Ishikawa (cell line): ENCODE results near the gene STK39.

Experiments used
- CEBPB ChIP-seq: IDR thresholded peaks from 2 replicates; pipeline ENCODE4 v1.6.1; 2012
- CREB1 ChIP-seq: IDR thresholded peaks from 2 replicates; pipeline ENCODE4 v1.6.1; 2012; ENCODE audit warnings: low read depth
- EGR1 ChIP-seq: IDR thresholded peaks from 2 replicates; pipeline ENCODE4 v1.6.1; 2012
- EP300 ChIP-seq: IDR thresholded peaks from 2 replicates; pipeline ENCODE4 v1.6.1; 2012; ENCODE audit warnings: borderline replicate concordance
- FOXM1 ChIP-seq: IDR thresholded peaks from 2 replicates; pipeline ENCODE4 v1.6.1; 2012; ENCODE audit warnings: low read depth, borderline replicate concordance
- NFIC ChIP-seq: IDR thresholded peaks from 2 replicates; pipeline ENCODE4 v1.6.1; 2012
- RAD21 ChIP-seq: IDR thresholded peaks from 2 replicates; pipeline ENCODE4 v1.6.1; 2012; ENCODE audit warnings: low read depth
- TAF1 ChIP-seq: IDR thresholded peaks from 2 replicates; pipeline ENCODE4 v1.6.1; 2012; ENCODE audit warnings: low read depth, mild to moderate bottlenecking
- TCF12 ChIP-seq: IDR thresholded peaks from 2 replicates; pipeline ENCODE4 v1.6.1; 2012; ENCODE audit warnings: low read depth
- TEAD4 ChIP-seq: IDR thresholded peaks from 2 replicates; pipeline ENCODE4 v1.6.1; 2012
- YY1 ChIP-seq: IDR thresholded peaks from 2 replicates; pipeline ENCODE4 v1.6.1; 2012; ENCODE audit warnings: low read depth
- ZBTB7A ChIP-seq: IDR thresholded peaks from 2 replicates; pipeline ENCODE4 v1.6.1; 2012; ENCODE audit warnings: low read depth
- TF ChIP-seq, protein P1 (sequence below): IDR thresholded peaks from 2 replicates; pipeline ENCODE4 v1.6.1; 2012; ENCODE audit warnings: low read depth, mild to moderate bottlenecking
- TF ChIP-seq, protein P2 (sequence below): IDR thresholded peaks from 2 replicates; pipeline ENCODE4 v1.6.1; 2012
- TF ChIP-seq, protein P3 (sequence below): IDR thresholded peaks from 2 replicates; pipeline ENCODE4 v1.6.1; 2012

STK39 gene

DNA sequence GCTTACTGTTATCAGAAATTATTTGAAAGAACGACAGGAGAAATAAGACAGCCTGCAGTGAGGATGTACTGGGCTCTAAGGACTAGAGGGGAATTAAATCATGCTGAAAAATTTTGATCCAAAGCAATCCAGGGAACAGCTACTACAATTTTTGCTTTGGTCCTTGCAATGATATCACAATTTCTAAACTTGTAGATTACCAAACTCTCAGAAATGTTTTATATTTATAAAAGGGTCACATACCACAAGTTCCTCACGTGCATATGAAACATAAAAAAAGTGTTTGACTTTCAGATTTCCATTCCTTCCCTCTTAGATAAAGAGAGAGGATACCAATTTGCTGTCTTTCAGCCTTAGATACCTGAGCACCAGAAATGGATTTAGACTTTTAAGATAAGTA lies 261.2 kb downstream of the STK39 start:
- TF ChIP-seq CEBPB (no peak), YY1 (no peak), CREB1 (no peak), NFIC (no peak), FOXM1 (no peak), TCF12 (no peak), ZBTB7A (no peak), EGR1 (no peak), EP300 (no peak), TAF1 (no peak), TEAD4 (no peak)
- TF ChIP-seq, protein P1, sequence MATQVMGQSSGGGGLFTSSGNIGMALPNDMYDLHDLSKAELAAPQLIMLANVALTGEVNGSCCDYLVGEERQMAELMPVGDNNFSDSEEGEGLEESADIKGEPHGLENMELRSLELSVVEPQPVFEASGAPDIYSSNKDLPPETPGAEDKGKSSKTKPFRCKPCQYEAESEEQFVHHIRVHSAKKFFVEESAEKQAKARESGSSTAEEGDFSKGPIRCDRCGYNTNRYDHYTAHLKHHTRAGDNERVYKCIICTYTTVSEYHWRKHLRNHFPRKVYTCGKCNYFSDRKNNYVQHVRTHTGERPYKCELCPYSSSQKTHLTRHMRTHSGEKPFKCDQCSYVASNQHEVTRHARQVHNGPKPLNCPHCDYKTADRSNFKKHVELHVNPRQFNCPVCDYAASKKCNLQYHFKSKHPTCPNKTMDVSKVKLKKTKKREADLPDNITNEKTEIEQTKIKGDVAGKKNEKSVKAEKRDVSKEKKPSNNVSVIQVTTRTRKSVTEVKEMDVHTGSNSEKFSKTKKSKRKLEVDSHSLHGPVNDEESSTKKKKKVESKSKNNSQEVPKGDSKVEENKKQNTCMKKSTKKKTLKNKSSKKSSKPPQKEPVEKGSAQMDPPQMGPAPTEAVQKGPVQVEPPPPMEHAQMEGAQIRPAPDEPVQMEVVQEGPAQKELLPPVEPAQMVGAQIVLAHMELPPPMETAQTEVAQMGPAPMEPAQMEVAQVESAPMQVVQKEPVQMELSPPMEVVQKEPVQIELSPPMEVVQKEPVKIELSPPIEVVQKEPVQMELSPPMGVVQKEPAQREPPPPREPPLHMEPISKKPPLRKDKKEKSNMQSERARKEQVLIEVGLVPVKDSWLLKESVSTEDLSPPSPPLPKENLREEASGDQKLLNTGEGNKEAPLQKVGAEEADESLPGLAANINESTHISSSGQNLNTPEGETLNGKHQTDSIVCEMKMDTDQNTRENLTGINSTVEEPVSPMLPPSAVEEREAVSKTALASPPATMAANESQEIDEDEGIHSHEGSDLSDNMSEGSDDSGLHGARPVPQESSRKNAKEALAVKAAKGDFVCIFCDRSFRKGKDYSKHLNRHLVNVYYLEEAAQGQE: no peak
- TF ChIP-seq, protein P2, sequence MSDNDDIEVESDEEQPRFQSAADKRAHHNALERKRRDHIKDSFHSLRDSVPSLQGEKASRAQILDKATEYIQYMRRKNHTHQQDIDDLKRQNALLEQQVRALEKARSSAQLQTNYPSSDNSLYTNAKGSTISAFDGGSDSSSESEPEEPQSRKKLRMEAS: no peak
- TF ChIP-seq, protein P3, sequence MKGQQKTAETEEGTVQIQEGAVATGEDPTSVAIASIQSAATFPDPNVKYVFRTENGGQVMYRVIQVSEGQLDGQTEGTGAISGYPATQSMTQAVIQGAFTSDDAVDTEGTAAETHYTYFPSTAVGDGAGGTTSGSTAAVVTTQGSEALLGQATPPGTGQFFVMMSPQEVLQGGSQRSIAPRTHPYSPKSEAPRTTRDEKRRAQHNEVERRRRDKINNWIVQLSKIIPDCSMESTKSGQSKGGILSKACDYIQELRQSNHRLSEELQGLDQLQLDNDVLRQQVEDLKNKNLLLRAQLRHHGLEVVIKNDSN: no peak

DNA sequence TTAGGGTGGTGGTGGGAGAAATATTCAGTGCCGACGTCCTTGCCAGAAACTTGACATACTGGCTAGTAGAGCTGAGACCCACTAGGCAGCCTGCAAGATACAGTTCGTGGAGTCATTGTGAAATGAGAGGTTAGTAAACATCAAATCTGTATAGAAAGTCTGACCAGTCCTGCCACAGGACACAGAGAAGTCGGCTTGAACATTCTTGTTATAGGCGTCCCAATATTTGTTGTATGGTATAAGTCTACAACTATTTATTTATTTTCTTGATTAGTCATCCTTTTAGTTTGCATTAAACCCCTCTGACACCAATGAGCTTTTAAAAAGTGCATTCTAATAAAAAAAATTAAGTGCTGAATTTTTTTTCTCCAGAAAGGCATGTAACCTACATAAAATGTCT lies 265.4 kb downstream of the STK39 start:
- TF ChIP-seq TCF12 (no peak), CEBPB (no peak), TEAD4 (no peak), FOXM1 (no peak), EP300 (no peak), CREB1 (no peak), NFIC (no peak), ZBTB7A (no peak), RAD21 (no peak), EGR1 (no peak), TAF1 (no peak), YY1 (no peak)
- TF ChIP-seq, protein P1: no peak
- TF ChIP-seq, protein P3: no peak
- TF ChIP-seq, protein P2: no peak

DNA sequence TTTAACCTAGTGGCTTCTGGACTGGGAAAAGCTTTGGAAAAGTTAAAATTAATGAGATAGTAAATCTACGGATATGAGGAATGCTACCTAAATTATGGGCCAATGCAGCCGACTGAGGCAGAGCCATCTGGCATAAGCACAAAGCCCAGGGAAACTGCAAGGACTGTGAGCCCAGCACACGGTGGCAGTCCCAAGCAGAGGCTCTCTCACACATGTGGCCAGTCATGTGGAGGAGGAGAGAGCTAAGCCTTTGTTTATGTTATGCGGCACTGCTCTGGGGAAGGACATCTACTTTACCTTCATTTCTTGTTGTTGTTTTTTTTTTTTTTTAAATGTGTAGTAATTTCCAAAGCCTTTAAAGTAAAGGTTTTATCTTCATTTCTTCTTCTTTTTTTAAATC lies 267.0 kb downstream of the STK39 start:
- TF ChIP-seq TAF1 (no peak), CREB1 (no peak), TCF12 (no peak), ZBTB7A (no peak), CEBPB (no peak), EP300 (no peak), RAD21 (no peak), EGR1 (no peak)
- TF ChIP-seq, protein P2: no peak
- TF ChIP-seq, protein P3: no peak
- TF ChIP-seq, protein P1: no peak

DNA sequence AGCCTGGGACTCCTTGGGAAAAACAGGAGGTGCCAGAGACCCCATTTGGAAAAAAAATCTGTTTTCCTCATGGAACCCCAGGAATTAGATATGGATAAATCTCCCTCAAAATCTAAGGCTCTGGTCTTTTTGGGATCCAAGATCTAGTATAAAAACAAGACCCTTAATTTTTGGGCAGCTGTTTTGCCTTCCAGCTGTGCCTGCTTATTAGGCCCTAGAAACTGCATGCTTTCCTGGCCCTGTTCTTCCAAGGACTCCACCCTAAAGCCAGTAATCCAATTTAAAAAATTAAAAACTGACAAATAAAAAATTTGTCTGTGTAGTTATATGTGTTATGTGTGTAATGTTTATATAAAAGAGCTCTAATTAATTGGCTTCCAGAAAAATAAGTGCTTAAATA lies 274.6 kb downstream of the STK39 start:
- TF ChIP-seq NFIC (no peak), RAD21 (no peak), EP300 (no peak), TEAD4 (no peak), TAF1 (no peak), ZBTB7A (no peak), YY1 (no peak), EGR1 (no peak), CREB1 (no peak), FOXM1 (no peak), CEBPB (no peak), TCF12 (no peak)
- TF ChIP-seq, protein P1: no peak
- TF ChIP-seq, protein P3: no peak
- TF ChIP-seq, protein P2: no peak
